ENCODE results near the gene TFCP2. TPM values are rescaled to one million over a fixed set of nuclear protein-coding genes. Genes with fewer than 3 reads are reported as not detected.
A peak's percentile ranks its signal among the peaks of the same experiment; 100 is the strongest.

TFCP2 gene
- polyA plus RNA-seq, 3 donors, result 7.1 to 25.4 (median 14.2) TPM

DNA sequence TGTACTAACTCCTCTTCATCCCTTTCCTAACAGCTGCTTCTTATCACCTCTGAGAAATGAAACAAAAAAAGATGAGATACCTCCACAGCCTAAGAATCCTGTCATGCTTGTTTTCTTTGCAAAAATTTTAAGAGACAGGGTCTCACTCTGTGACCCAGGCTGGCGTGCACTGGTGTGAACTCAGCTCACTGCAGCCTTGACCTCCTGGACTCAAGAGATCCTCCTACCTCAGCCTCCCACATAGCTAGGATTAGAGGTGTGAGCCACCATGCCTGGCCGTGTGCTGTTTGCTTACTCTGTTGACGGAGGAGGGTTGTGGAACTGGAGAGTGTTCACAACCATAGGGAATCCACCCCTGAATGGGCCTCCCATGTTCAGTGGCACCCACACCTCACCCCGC lies 105.7 kb downstream of the TFCP2 start:
- no peak overlapping the region for H3K9ac ChIP-seq (ENCODE audit: insufficient read depth, low read length, poor library complexity, severe bottlenecking)
- no peak for DNase-seq
- peaks cover 62 to 87% of the 10 kb centered on the region in 2 donors for H3K36me3 ChIP-seq (replicated peaks in 1 of 2; ENCODE audit: control insufficient read depth in 1 of 2, insufficient read depth in 2 of 2, low read length in 2 of 2)
- H3K9me3 ChIP-seq (replicated peaks in 1 of 2; ENCODE audit: control insufficient read depth in 1 of 2, insufficient read depth in 1 of 2, low read length in 2 of 2), result no peaks in the 10 kb centered on the region
- H3K27ac ChIP-seq (ENCODE audit: low read depth in 1 of 2, low read length in 2 of 2), result no peak overlapping the region
- H3K4me3 Mint-ChIP-seq, result no peak overlapping the region
- H3K4me1 Mint-ChIP-seq, result peaks cover 5% of the 10 kb centered on the region
- H3K9me3 Mint-ChIP-seq, result no peaks in the 10 kb centered on the region
- no peaks in the 10 kb centered on the region for H3K27me3 ChIP-seq (ENCODE audit: control insufficient read depth in 2 of 2, insufficient read depth in 2 of 2, low read length in 2 of 2)
- intact Hi-C loops (cut with micrococcal nuclease), result no loop called here
- peaks cover 0 to 2% (median 0%) of the 10 kb centered on the region in 3 donors for H3K27me3 Mint-ChIP-seq (ENCODE audit: low read depth in 3 of 3)
- H4K20me1 ChIP-seq (ENCODE audit: insufficient read depth, low read length), result no peaks in the 10 kb centered on the region
- H3K79me2 ChIP-seq (ENCODE audit: insufficient read depth, low read length), result no peaks in the 10 kb centered on the region
- WGBS (ENCODE audit: insufficient coverage), result 100% methylated on average over 1 of the region's 4 CpGs
- no peaks in the 10 kb centered on the region for H3K4me1 ChIP-seq (ENCODE audit: control insufficient read depth in 1 of 2, insufficient read depth in 2 of 2, low read length in 2 of 2)
- H3K4me2 ChIP-seq (replicated peaks; ENCODE audit: extremely low read depth, low read length, poor library complexity, severe bottlenecking), result no peak overlapping the region
- no peak overlapping the region for H2AFZ ChIP-seq (ENCODE audit: insufficient read depth, low read depth, low read length, poor library complexity, severe bottlenecking)
- no peak overlapping the region for H3K4me3 ChIP-seq (replicated peaks in 1 of 3; ENCODE audit: low read depth in 2 of 3, low read length in 3 of 3)
- TF ChIP-seq, protein P1, sequence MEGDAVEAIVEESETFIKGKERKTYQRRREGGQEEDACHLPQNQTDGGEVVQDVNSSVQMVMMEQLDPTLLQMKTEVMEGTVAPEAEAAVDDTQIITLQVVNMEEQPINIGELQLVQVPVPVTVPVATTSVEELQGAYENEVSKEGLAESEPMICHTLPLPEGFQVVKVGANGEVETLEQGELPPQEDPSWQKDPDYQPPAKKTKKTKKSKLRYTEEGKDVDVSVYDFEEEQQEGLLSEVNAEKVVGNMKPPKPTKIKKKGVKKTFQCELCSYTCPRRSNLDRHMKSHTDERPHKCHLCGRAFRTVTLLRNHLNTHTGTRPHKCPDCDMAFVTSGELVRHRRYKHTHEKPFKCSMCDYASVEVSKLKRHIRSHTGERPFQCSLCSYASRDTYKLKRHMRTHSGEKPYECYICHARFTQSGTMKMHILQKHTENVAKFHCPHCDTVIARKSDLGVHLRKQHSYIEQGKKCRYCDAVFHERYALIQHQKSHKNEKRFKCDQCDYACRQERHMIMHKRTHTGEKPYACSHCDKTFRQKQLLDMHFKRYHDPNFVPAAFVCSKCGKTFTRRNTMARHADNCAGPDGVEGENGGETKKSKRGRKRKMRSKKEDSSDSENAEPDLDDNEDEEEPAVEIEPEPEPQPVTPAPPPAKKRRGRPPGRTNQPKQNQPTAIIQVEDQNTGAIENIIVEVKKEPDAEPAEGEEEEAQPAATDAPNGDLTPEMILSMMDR (IDR thresholded peaks at IDR 0.05), result no peak
- peak overlapping the region in 2 of 7 donors; percentile 19 to 23 for H3K27ac Mint-ChIP-seq
- H3K36me3 Mint-ChIP-seq, result peaks cover 74 to 84% of the 10 kb centered on the region in 2 donors

DNA sequence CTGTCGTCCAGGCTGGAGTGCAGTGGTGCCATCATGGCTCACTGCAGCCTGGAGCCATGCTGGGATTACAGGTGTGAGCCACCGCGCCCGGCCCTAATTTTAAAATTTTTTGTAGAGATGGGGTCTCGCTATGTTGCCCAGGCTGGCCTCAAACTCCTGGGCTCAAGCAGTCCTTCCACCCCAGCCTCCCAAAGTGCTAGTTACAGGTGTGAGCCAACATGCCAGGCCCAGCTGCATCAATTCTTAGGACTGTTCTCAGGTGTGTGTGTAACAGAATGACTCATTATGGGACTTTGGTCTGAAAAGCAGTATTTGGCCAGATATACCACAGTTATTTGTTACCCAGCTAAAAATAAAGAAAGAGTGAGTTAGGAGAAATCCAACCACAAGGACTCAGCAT lies 107.4 kb downstream of the TFCP2 start:
- peaks cover 5% of the 10 kb centered on the region for H3K4me1 Mint-ChIP-seq
- no peak overlapping the region for H3K4me3 Mint-ChIP-seq

More for the DNA sequence above, 107.4 kb downstream of the TFCP2 start:
- peaks cover 78 to 84% of the 10 kb centered on the region in 2 donors for H3K36me3 Mint-ChIP-seq
- no peak overlapping the region for H3K27ac ChIP-seq (ENCODE audit: low read depth in 1 of 2, low read length in 2 of 2)
- peaks cover 0 to 2% (median 0%) of the 10 kb centered on the region in 3 donors for H3K27me3 Mint-ChIP-seq (ENCODE audit: low read depth in 3 of 3)
- H3K9me3 Mint-ChIP-seq, result no peaks in the 10 kb centered on the region
- 100% methylated on average over 1 of the region's 5 CpGs for WGBS (ENCODE audit: insufficient coverage)
- H2AFZ ChIP-seq (ENCODE audit: insufficient read depth, low read depth, low read length, poor library complexity, severe bottlenecking), result no peak overlapping the region
- intact Hi-C loops (cut with micrococcal nuclease), result no loop called here
- H3K9me3 ChIP-seq (replicated peaks in 1 of 2; ENCODE audit: control insufficient read depth in 1 of 2, insufficient read depth in 1 of 2, low read length in 2 of 2), result no peaks in the 10 kb centered on the region
- H4K20me1 ChIP-seq (ENCODE audit: insufficient read depth, low read length), result no peaks in the 10 kb centered on the region
- no peaks in the 10 kb centered on the region for H3K79me2 ChIP-seq (ENCODE audit: insufficient read depth, low read length)
- H3K4me1 ChIP-seq (ENCODE audit: control insufficient read depth in 1 of 2, insufficient read depth in 2 of 2, low read length in 2 of 2), result no peaks in the 10 kb centered on the region
- no peak overlapping the region for H3K4me3 ChIP-seq (replicated peaks in 1 of 3; ENCODE audit: low read depth in 2 of 3, low read length in 3 of 3)
- no peak overlapping the region for H3K27ac Mint-ChIP-seq
- no peaks in the 10 kb centered on the region for H3K27me3 ChIP-seq (ENCODE audit: control insufficient read depth in 2 of 2, insufficient read depth in 2 of 2, low read length in 2 of 2)
- TF ChIP-seq, protein P1 (IDR thresholded peaks at IDR 0.05), result no peak
- no peak overlapping the region for H3K9ac ChIP-seq (ENCODE audit: insufficient read depth, low read length, poor library complexity, severe bottlenecking)
- DNase-seq, result no peak
- H3K36me3 ChIP-seq (replicated peaks in 1 of 2; ENCODE audit: control insufficient read depth in 1 of 2, insufficient read depth in 2 of 2, low read length in 2 of 2), result peaks cover 64 to 89% of the 10 kb centered on the region in 2 donors
- no peak overlapping the region for H3K4me2 ChIP-seq (replicated peaks; ENCODE audit: extremely low read depth, low read length, poor library complexity, severe bottlenecking)
